Body of pancreas (tissue), 4 donors: ENCODE results near the gene KBTBD3.

Source experiments
- POLR2A ChIP-seq, 3 donors: fragments of 450-650 bp; IDR thresholded peaks; one replicate each; pipeline ENCODE4 v1.6.1; 2016; ENCODE audit warnings: antibody characterized with exemption in 3 of 3, mild to moderate bottlenecking in 2 of 3
- TF ChIP-seq, protein P1 (sequence below), 7 experiments: fragments of 450-650 bp in 4 of 7; fragments of 200-600 bp in 3 of 7; sonication (generic) in 3 of 7; IDR thresholded peaks; one replicate each; pipeline ENCODE4 v1.5.1; 2016 to 2019; ENCODE audit warnings: antibody characterized with exemption in 7 of 7

DNA sequence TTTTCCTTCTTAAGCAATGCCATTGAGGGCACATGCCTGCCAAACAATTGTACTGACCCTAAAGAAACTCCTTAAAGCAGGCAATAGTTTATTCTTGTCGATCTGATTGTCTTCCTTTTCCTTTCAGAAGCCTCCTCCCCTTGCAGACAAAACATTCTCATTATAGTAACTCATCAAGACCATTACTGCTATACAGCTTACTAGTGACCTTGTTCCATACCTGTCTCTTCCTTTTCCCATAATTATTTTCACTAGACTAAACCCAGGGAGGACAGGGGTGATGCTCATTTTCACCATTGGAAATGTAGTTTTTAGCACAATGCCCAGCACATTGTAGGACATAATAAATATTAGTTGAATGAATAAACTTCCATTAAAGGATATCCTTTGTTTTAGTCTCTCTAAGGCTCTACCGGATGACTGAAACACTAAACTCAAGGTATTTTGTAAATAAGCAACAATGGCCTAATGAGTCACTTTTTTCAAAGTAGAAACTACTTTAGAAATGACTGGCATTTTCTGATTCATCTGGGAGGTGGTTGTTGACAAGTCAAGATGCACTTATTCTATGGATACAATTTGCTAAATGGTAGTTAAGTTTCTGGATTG lies 45.8 kb downstream of the KBTBD3 start:
- TF ChIP-seq, protein P1, sequence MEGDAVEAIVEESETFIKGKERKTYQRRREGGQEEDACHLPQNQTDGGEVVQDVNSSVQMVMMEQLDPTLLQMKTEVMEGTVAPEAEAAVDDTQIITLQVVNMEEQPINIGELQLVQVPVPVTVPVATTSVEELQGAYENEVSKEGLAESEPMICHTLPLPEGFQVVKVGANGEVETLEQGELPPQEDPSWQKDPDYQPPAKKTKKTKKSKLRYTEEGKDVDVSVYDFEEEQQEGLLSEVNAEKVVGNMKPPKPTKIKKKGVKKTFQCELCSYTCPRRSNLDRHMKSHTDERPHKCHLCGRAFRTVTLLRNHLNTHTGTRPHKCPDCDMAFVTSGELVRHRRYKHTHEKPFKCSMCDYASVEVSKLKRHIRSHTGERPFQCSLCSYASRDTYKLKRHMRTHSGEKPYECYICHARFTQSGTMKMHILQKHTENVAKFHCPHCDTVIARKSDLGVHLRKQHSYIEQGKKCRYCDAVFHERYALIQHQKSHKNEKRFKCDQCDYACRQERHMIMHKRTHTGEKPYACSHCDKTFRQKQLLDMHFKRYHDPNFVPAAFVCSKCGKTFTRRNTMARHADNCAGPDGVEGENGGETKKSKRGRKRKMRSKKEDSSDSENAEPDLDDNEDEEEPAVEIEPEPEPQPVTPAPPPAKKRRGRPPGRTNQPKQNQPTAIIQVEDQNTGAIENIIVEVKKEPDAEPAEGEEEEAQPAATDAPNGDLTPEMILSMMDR (IDR thresholded peaks at IDR 0.05), result no peak
- no peak for TF ChIP-seq POLR2A (IDR thresholded peaks at IDR 0.05)
